HepG2 (cell line): ENCODE data around the gene AARSD1. TPM values are rescaled to one million over a fixed set of nuclear protein-coding genes. Genes with fewer than 3 reads are reported as not detected.

Experiments
- DR1 ChIP-seq: sonication (generic); formaldehyde crosslinking; IDR thresholded peaks from 2 replicates; pipeline ENCODE4 v1.8.0; 2021; ENCODE audit warnings: mild to moderate bottlenecking, missing genetic modification reagents, inconsistent platforms
- HNF4G ChIP-seq, 2 experiments: sonication (generic) in 1 of 2; formaldehyde crosslinking in 1 of 2; IDR thresholded peaks; 2 replicates each; pipeline versions ENCODE4 v1.4.0 to v1.6.1; 2011 to 2020; ENCODE audit warnings: borderline replicate concordance in 2 of 2, low read depth in 2 of 2, mild to moderate bottlenecking in 2 of 2, low read length in 1 of 2, missing genetic modification reagents in 1 of 2, moderate library complexity in 1 of 2
- LCORL ChIP-seq, 2 experiments: fragments of 450-650 bp in 1 of 2; sonication (generic) in 1 of 2; formaldehyde crosslinking in 1 of 2; IDR thresholded peaks; 2 replicates each; pipeline versions ENCODE4 v1.5.0 to v1.6.1; 2017 to 2020; ENCODE audit warnings: antibody characterized with exemption in 1 of 2, missing genetic modification reagents in 1 of 2
- NRL ChIP-seq: sonication (generic); formaldehyde crosslinking; IDR thresholded peaks from 2 replicates; pipeline ENCODE4 v1.5.0; 2020; ENCODE audit warnings: missing genetic modification reagents, mild to moderate bottlenecking, moderate library complexity, borderline replicate concordance
- PRDM15 ChIP-seq: sonication (generic); formaldehyde crosslinking; IDR thresholded peaks from 2 replicates; pipeline ENCODE4 v1.4.0; 2020; ENCODE audit warnings: missing genetic modification reagents
- ZBTB40 ChIP-seq, 2 experiments: fragments of 450-650 bp in 1 of 2; sonication (generic) in 1 of 2; formaldehyde crosslinking in 1 of 2; IDR thresholded peaks; 2 replicates each; pipeline versions ENCODE4 v1.6.1 to v1.8.0; 2016 to 2022; ENCODE audit warnings: antibody characterized with exemption in 1 of 2, mild to moderate bottlenecking in 1 of 2, missing genetic modification reagents in 1 of 2
- ZIK1 ChIP-seq: sonication (generic); formaldehyde crosslinking; IDR thresholded peaks from 2 replicates; pipeline ENCODE4 v1.5.0; 2020; ENCODE audit warnings: mild to moderate bottlenecking, low read depth, missing genetic modification reagents, borderline replicate concordance
- ZNF232 ChIP-seq: sonication (generic); formaldehyde crosslinking; IDR thresholded peaks from 2 replicates; pipeline ENCODE4 v1.4.0; 2020; ENCODE audit warnings: missing genetic modification reagents, borderline replicate concordance
- ZNF275 ChIP-seq: sonication (generic); formaldehyde crosslinking; IDR thresholded peaks from 2 replicates; pipeline ENCODE4 v1.8.0; 2022; ENCODE audit warnings: missing genetic modification reagents, mild to moderate bottlenecking, inconsistent platforms, borderline replicate concordance
- ZNF337 ChIP-seq: sonication (generic); formaldehyde crosslinking; IDR thresholded peaks from 2 replicates; pipeline ENCODE4 v1.5.1; 2020; ENCODE audit warnings: missing genetic modification reagents, low read depth, mild to moderate bottlenecking, borderline replicate concordance
- ZNF644 ChIP-seq: IDR thresholded peaks from 2 replicates; pipeline ENCODE4 v1.6.1; 2016; ENCODE audit warnings: low read depth
- ZNF709 ChIP-seq: sonication (generic); formaldehyde crosslinking; IDR thresholded peaks from 2 replicates; pipeline ENCODE4 v1.5.0; 2020; ENCODE audit warnings: mild to moderate bottlenecking, missing genetic modification reagents
- polyA plus RNA-seq, 8 experiments: library from polyadenylated mRNA; depleted of rRNA in 3 of 8; stranded (reverse) in 7 of 8; unstranded in 1 of 8; fragments of >200 nt; fragmentation: Illumina TruSeq in 4 of 8; extraction: Trizol in 4 of 8; gene quantifications; 2 replicates each; pipeline versions ENCODE4 v1.2.1 to v1.2.3, GENCODE V29; 2011 to 2016; ENCODE audit warnings: low read depth in 4 of 8, missing spikeins in 1 of 8, mixed read lengths in 1 of 8; ENCODE audit not compliant: insufficient read depth in 1 of 8
- total RNA-seq, 5 experiments: library from RNA; depleted of rRNA; stranded (reverse); fragments of >200 nt; fragmentation: Illumina TruSeq; extraction: Trizol; gene quantifications; 2 replicates each; pipeline ENCODE4 v1.2.3, GENCODE V29; 2016; ENCODE audit warnings: low read depth in 1 of 5

The AARSD1 gene
- total and polyA plus RNA-seq, 2 of the 13 experiments (the other 11 are each of a cell fraction or from before 2014, with no cell fraction given): 24.7 to 29.3 TPM

GRCh38 chr17:42979511-42980273 is 15.4 kb upstream of the AARSD1 start, which contains the start of gene PTGES3L (continued):
- TF ChIP-seq PRDM15 (CRISPR knock-in tag) (peak; percentile 83), ZNF275 (0 out of 2 replicates have a peak, but pooled peaks have one; percentile 50), ZNF644 (CRISPR knock-in tag) (0 out of 2 replicates have a peak, but pooled peaks have one; percentile 5), DR1 (CRISPR knock-in tag) (0 out of 2 replicates have a peak, but pooled peaks have one; percentile 48), LCORL (IDR thresholded peaks at IDR 0.05) (no peak), LCORL (CRISPR knock-in tag; IDR thresholded peaks at IDR 0.05) (peak; percentile 84), HNF4G (IDR thresholded peaks at IDR 0.05; ENCODE audit: borderline replicate concordance, low read depth, low read length) (no peak), HNF4G (CRISPR knock-in tag; IDR thresholded peaks at IDR 0.05; ENCODE audit: borderline replicate concordance, low read depth) (no peak), ZNF337 (no peak), ZBTB40 (IDR thresholded peaks at IDR 0.05) (0 out of 2 replicates have a peak, but pooled peaks have one; percentile 22), ZBTB40 (CRISPR knock-in tag; IDR thresholded peaks at IDR 0.05) (no peak), ZNF709 (0 out of 2 replicates have a peak, but pooled peaks have one; percentile 14), ZIK1 (no peak), ZNF232 (CRISPR knock-in tag) (peak; percentile 84; the same call in 1 of the 2 replicates), NRL (CRISPR knock-in tag) (peak; percentile 62)
